GM12873 (cell line): Measurements from ENCODE around the gene MCUR1.

Experiments used
- CTCF ChIP-seq: IDR thresholded peaks from 2 replicates; pipeline ENCODE4 v1.5.1; 2012; ENCODE audit warnings: low read depth, mild to moderate bottlenecking, moderate library complexity, low read length, control low read depth; ENCODE audit not compliant: insufficient read depth; ENCODE audit errors: missing control alignments

MCUR1 gene

GRCh38 chr6:13834790-13835189 is 20.4 kb upstream of the MCUR1 start:
- TF ChIP-seq CTCF, result no peak

GRCh38 chr6:13832778-13833177 is 18.4 kb upstream of the MCUR1 start:
- no peak for TF ChIP-seq CTCF

GRCh38 chr6:13831615-13832014 is 17.3 kb upstream of the MCUR1 start:
- TF ChIP-seq CTCF, result no peak

- TF ChIP-seq CTCF, result no peak
These were observed 16.4 kb upstream of the MCUR1 start for GRCh38 chr6:13830803-13831202.

- TF ChIP-seq CTCF, result no peak
These were observed 12.7 kb upstream of the MCUR1 start for GRCh38 chr6:13827032-13827431.

- TF ChIP-seq CTCF, result no peak
These were observed 11.5 kb upstream of the MCUR1 start for GRCh38 chr6:13825871-13826270.

- TF ChIP-seq CTCF, result no peak
These were observed 4.0 kb upstream of the MCUR1 start for GRCh38 chr6:13818341-13818740.
